H1 (cell line): ENCODE data around the gene GPR139. TPM values are rescaled to one million over a fixed set of nuclear protein-coding genes. Genes with fewer than 3 reads are reported as not detected.

ENCODE experiments used
- CTCF ChIA-PET: fragments of 300-600 bp; sonication (Branson Sonifier 250); formaldehyde crosslinking; loops from one replicate; lab custom pipeline; 2021; ENCODE audit not compliant: partially characterized antibody; lab: Charles Lee
- POLR2A ChIA-PET: fragments of 300-600 bp; sonication (Branson Sonifier 250); formaldehyde crosslinking; loops from one replicate; lab custom pipeline; 2021; ENCODE audit warnings: inconsistent platforms; ENCODE audit not compliant: partially characterized antibody; lab: Charles Lee
- DNase-seq, 2 experiments: peaks; one replicate each; pipeline versions ENCODE4 v3.0.0 to v3.0.0-alpha.2; 2010 to 2022; ENCODE audit warnings: low spot score in 2 of 2, low read depth in 1 of 2, mixed read lengths in 1 of 2
- FAIRE-seq: peaks from 2 replicates; lab custom pipeline; 2011; peaks lifted over from hg19 to GRCh38; lab: Jason Lieb, UNC
- H2AFZ ChIP-seq: 2 replicates; pipeline ENCODE4 v1.8.1; 2012; ENCODE audit warnings: low read length, inconsistent platforms
- H2AK5ac ChIP-seq: 2 replicates; pipeline ENCODE4 v1.6.1; 2013; ENCODE audit warnings: low read depth, low read length
- H2BK120ac ChIP-seq: replicated peaks from 2 replicates; pipeline ENCODE3; 2013; ENCODE audit warnings: low read depth, low read length, inconsistent platforms
- H2BK12ac ChIP-seq: 2 replicates; pipeline ENCODE4 v1.6.1; 2013; ENCODE audit warnings: low read depth, low read length
- H2BK15ac ChIP-seq: 2 replicates; pipeline ENCODE4 v1.6.1; 2013; ENCODE audit warnings: low read length
- H2BK20ac ChIP-seq: 2 replicates; pipeline ENCODE4 v1.6.1; 2013; ENCODE audit warnings: low read length
- H2BK5ac ChIP-seq: 2 replicates; pipeline ENCODE4 v1.6.1; 2013; ENCODE audit warnings: low read depth, low read length
- H3K14ac ChIP-seq: 2 replicates; pipeline ENCODE4 v1.6.1; 2013; ENCODE audit warnings: inconsistent platforms; ENCODE audit not compliant: insufficient read length
- H3K18ac ChIP-seq: 2 replicates; pipeline ENCODE4 v1.6.1; 2013; ENCODE audit warnings: low read length; ENCODE audit errors: extremely low read depth
- H3K23ac ChIP-seq: 2 replicates; pipeline ENCODE4 v1.6.1; 2013; ENCODE audit warnings: inconsistent platforms; ENCODE audit not compliant: insufficient read length
- H3K23me2 ChIP-seq: 2 replicates; pipeline ENCODE4 v1.6.1; 2013; ENCODE audit warnings: low read depth, low read length
- H3K27ac ChIP-seq: 2 replicates; pipeline ENCODE4 v1.6.1; 2011; ENCODE audit warnings: low read depth, low read length, inconsistent platforms
- H3K27me3 ChIP-seq, 4 experiments: replicated peaks in 1 of 4; 1 replicate in 1 of 4; 2 replicates in 3 of 4; pipeline versions ENCODE4 v1.6.1 to v1.8.1; 2011 to 2013; ENCODE audit warnings: low read length in 3 of 4, mild to moderate bottlenecking in 3 of 4, inconsistent platforms in 2 of 4, mixed read lengths in 2 of 4, moderate library complexity in 1 of 4; ENCODE audit not compliant: control insufficient read depth in 3 of 4, insufficient read depth in 3 of 4; ENCODE audit errors: extremely low read depth in 1 of 4
- H3K36me3 ChIP-seq, 4 experiments: 2 replicates each; pipeline versions ENCODE4 v1.6.1 to v1.8.1; 2011 to 2013; ENCODE audit warnings: mild to moderate bottlenecking in 4 of 4, low read length in 3 of 4, moderate library complexity in 2 of 4, control low read depth in 1 of 4, inconsistent platforms in 1 of 4; ENCODE audit not compliant: insufficient read depth in 4 of 4, control insufficient read depth in 2 of 4
- H3K4ac ChIP-seq: replicated peaks from 2 replicates; pipeline ENCODE3; 2013; ENCODE audit warnings: low read length, low read depth, mixed read lengths, inconsistent platforms; ENCODE audit not compliant: insufficient read length
- H3K4me1 ChIP-seq, 4 experiments: replicated peaks in 1 of 4; 1 replicate in 1 of 4; 2 replicates in 3 of 4; pipeline versions ENCODE4 v1.6.1 to v1.8.1; 2011 to 2013; ENCODE audit warnings: low read length in 3 of 4, inconsistent platforms in 2 of 4, mixed read lengths in 1 of 4; ENCODE audit not compliant: insufficient read depth in 4 of 4, control insufficient read depth in 3 of 4
- H3K4me2 ChIP-seq, 2 experiments: 2 replicates each; pipeline versions ENCODE4 v1.6.1 to v1.8.1; 2011 to 2013; ENCODE audit warnings: low read depth in 2 of 2, low read length in 2 of 2, control low read depth in 1 of 2, inconsistent platforms in 1 of 2, mild to moderate bottlenecking in 1 of 2; ENCODE audit not compliant: insufficient read depth in 1 of 2
- H3K4me3 ChIP-seq, 4 experiments: fragments of 200-600, 300-600 bp in 1 of 4; sonication (generic), shearing (Covaris generic), sonication (Bioruptor Twin) in 1 of 4; 2 replicates each; pipeline versions ENCODE4 v1.5.1 to v1.8.1; 2011 to 2016; ENCODE audit warnings: low read length in 4 of 4, low read depth in 3 of 4, control low read depth in 2 of 4, inconsistent platforms in 2 of 4, mild to moderate bottlenecking in 2 of 4, mixed read lengths in 1 of 4, moderate library complexity in 1 of 4; ENCODE audit not compliant: insufficient read depth in 2 of 4; ENCODE audit errors: extremely low read depth in 1 of 4
- H3K56ac ChIP-seq: replicated peaks from 2 replicates; pipeline ENCODE3; 2013; ENCODE audit warnings: low read depth, mild to moderate bottlenecking, mixed read lengths, low read length, inconsistent platforms; ENCODE audit not compliant: insufficient read length
- H3K79me1 ChIP-seq: 2 replicates; pipeline ENCODE4 v1.6.1; 2013; ENCODE audit warnings: low read depth, low read length, control low read depth
- H3K79me2 ChIP-seq, 2 experiments: 2 replicates each; pipeline versions ENCODE4 v1.6.1 to v1.8.1; 2012 to 2013; ENCODE audit warnings: low read length in 2 of 2, mild to moderate bottlenecking in 2 of 2, inconsistent platforms in 1 of 2; ENCODE audit not compliant: insufficient read depth in 2 of 2, control insufficient read depth in 1 of 2
- H3K9ac ChIP-seq, 4 experiments: replicated peaks in 1 of 4; 1 replicate in 1 of 4; 2 replicates in 3 of 4; pipeline versions ENCODE4 v1.6.1 to v1.8.1; 2011 to 2013; ENCODE audit warnings: low read depth in 3 of 4, low read length in 3 of 4, control low read depth in 2 of 4, mild to moderate bottlenecking in 2 of 4, moderate library complexity in 2 of 4, inconsistent platforms in 1 of 4; ENCODE audit errors: extremely low read depth in 1 of 4
- H3K9me3 ChIP-seq, 2 experiments: 2 replicates each; pipeline versions ENCODE4 v1.6.1 to v1.8.1; 2012 to 2013; ENCODE audit warnings: mild to moderate bottlenecking in 2 of 2, moderate library complexity in 2 of 2, control low read depth in 1 of 2, inconsistent platforms in 1 of 2, low read depth in 1 of 2, low read length in 1 of 2, mixed read lengths in 1 of 2; ENCODE audit not compliant: insufficient read depth in 2 of 2
- H4K20me1 ChIP-seq, 2 experiments: replicated peaks in 1 of 2; 2 replicates each; pipeline versions ENCODE3 to v1.8.1; 2011 to 2013; ENCODE audit warnings: inconsistent platforms in 2 of 2, low read length in 2 of 2, mild to moderate bottlenecking in 1 of 2; ENCODE audit not compliant: insufficient read depth in 2 of 2, control insufficient read depth in 1 of 2
- H4K5ac ChIP-seq: 2 replicates; pipeline ENCODE4 v1.6.1; 2013; ENCODE audit warnings: low read length, low read depth, mixed read lengths, inconsistent platforms; ENCODE audit not compliant: insufficient read length
- H4K8ac ChIP-seq: 2 replicates; pipeline ENCODE4 v1.8.0; 2013; ENCODE audit warnings: mild to moderate bottlenecking, moderate library complexity, low read length, inconsistent platforms; ENCODE audit not compliant: insufficient read depth; ENCODE audit errors: extremely low read depth
- H4K91ac ChIP-seq: replicated peaks from 2 replicates; pipeline ENCODE3; 2013; ENCODE audit warnings: low read length, mixed read lengths, inconsistent platforms; ENCODE audit not compliant: insufficient read length
- BACH1 ChIP-seq: IDR thresholded peaks from 2 replicates; pipeline ENCODE4 v1.6.1; 2012; ENCODE audit warnings: low read length, improper control_type of control experiment
- EZH2 ChIP-seq: fragments of 200-600 bp; sonication (generic); IDR thresholded peaks from 2 replicates; pipeline ENCODE4 v1.7.1; 2012; ENCODE audit warnings: low read depth, mild to moderate bottlenecking, moderate library complexity, low read length, inconsistent platforms; ENCODE audit not compliant: severe bottlenecking
- RNF2 ChIP-seq: fragments of 200-900, 300-1000 bp; sonication (generic); IDR thresholded peaks from 2 replicates; pipeline ENCODE4 v1.7.1; 2016; ENCODE audit warnings: borderline replicate concordance, low read depth, mild to moderate bottlenecking, antibody characterized with exemption, low read length; ENCODE audit not compliant: poor library complexity, severe bottlenecking; ENCODE audit errors: missing control alignments
- SUZ12 ChIP-seq: fragments of 200-600 bp; sonication (generic); IDR thresholded peaks from 2 replicates; pipeline ENCODE4 v1.6.1; 2012; ENCODE audit warnings: mild to moderate bottlenecking, inconsistent platforms, low read length, moderate library complexity, mixed read lengths
- WGBS, 2 experiments: shearing (Covaris generic) in 1 of 2; methylation state at CpG; one replicate each; pipeline versions ENCODE4 v1.1.6 to v1.1.7; 2013 to 2015; ENCODE audit warnings: low lambda C conversion rate in 2 of 2, mixed read lengths in 2 of 2, inconsistent platforms in 1 of 2, low coverage in 1 of 2, missing lambda C conversion rate in 1 of 2; ENCODE audit not compliant: insufficient replicate concordance in 2 of 2, insufficient coverage in 1 of 2, insufficient read length in 1 of 2; ENCODE audit errors: extremely low coverage in 1 of 2, missing lambda C conversion rate in 1 of 2; 5-methylcytosine and 5-hydroxymethylcytosine counted together
- polyA plus RNA-seq, 7 experiments: library from polyadenylated mRNA; depleted of rRNA in 3 of 7; stranded (reverse) in 5 of 7; unstranded in 2 of 7; fragments of >200 nt in 5 of 7; fragments of 200-250 nt in 2 of 7; gene quantifications; 1 replicate in 5 of 7; 2 replicates in 1 of 7; 4 replicates in 1 of 7; pipeline versions ENCODE4 v1.2.1 to v1.2.3, GENCODE V29; 2011 to 2013; ENCODE audit warnings: missing spikeins in 2 of 7, mixed read lengths in 2 of 7
- total RNA-seq: library from RNA; stranded (reverse); fragmentation: NEBNext Ultra II Directional; extraction: Animal tissue kit (Norgen Biotek cat#: 25700); gene quantifications from 2 replicates; pipeline ENCODE4 v1.2.1, GENCODE V29; 2021

Gene GPR139
- total and polyA plus RNA-seq, 2 of the 8 experiments (the other 6 are each of a cell fraction or from before 2014, with no cell fraction given): 0.84 to 2.2 TPM

DNA sequence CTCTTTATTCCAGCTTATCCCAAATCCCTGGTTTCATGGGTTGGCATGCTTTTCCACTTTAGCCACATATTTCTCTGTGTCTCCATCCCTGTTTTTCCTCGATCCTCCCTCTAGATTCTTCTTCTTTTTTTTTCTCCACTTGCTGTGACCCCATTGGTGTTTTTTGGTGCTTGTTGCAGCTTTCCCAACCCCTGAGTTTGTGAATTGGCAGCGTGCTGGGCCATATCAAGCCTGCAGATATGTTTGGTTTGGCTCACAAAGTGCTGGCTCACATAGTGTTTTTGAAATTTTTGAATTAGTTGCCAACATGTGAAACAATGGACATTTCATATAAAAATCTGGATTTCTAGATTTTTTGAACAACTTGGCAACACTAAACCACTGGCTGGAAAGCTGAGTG is 8.8 kb downstream of the GPR139 start:
- CTCF ChIA-PET: interaction anchor here (0.6 to 1.3 kb wide), 3 partner anchors 31 to 166 kb away, joined by 3 to 4 read pairs (median 4); no protein-coding TSS in a partner anchor
- TF ChIP-seq RNF2 (no peak), SUZ12 (no peak), EZH2 (no peak), BACH1 (no peak)
- 83% methylated on average over 2 of the region's 2 CpGs; no CpG with 5 or more reads in 1 of the 2 experiments for WGBS, 2 experiments

More for the DNA sequence above, 8.8 kb downstream of the GPR139 start:
- Histone ChIP-seq H3K4me3 (no peak overlapping the region), H2BK5ac (no peak overlapping the region), H3K23ac (no peak overlapping the region), H3K56ac (no peak overlapping the region), H4K91ac (no peak overlapping the region), H2BK12ac (no peak overlapping the region), H4K20me1 (peaks cover 0 to 5% of the 10 kb centered on the region in 2 experiments), H4K5ac (no peak overlapping the region), H2BK15ac (no peak overlapping the region), H3K4me1 (no peaks in the 10 kb centered on the region), H3K9ac (no peak overlapping the region), H3K79me2 (no peaks in the 10 kb centered on the region), H3K23me2 (peaks cover 4% of the 10 kb centered on the region; the same call in 1 of the 2 replicates), H3K79me1 (no peaks in the 10 kb centered on the region), H3K9me3 (peaks cover 0 to 6% of the 10 kb centered on the region in 2 experiments; a peak in 2 of 4 replicates), H3K36me3 (peaks cover 0 to 1% (median 0%) of the 10 kb centered on the region in 4 experiments; a peak in 3 of 8 replicates), H3K14ac (no peak overlapping the region), H3K4me2 (no peak overlapping the region), H2BK20ac (no peak overlapping the region), H4K8ac (no peak overlapping the region; the same call in 1 of the 2 replicates), H2AK5ac (no peak overlapping the region), H3K18ac (no peak overlapping the region), H2AFZ (no peak overlapping the region), H3K4ac (no peak overlapping the region), H2BK120ac (no peak overlapping the region), H3K27ac (no peak overlapping the region), H3K27me3 (no peaks in the 10 kb centered on the region)
- FAIRE-seq (no peak), DNase-seq (no peak)
- POLR2A ChIA-PET: no interaction called here
